Left lung (tissue), 10 donors: ENCODE data around the gene WNT3A. TPM values are rescaled to one million over a fixed set of nuclear protein-coding genes. Genes with fewer than 3 reads are reported as not detected.

Experiments used
- ATAC-seq: fragments of 200-7000 bp; cut with Tn5 transposase; one replicate; pipeline ENCODE4 v1.9.1; 2020; ENCODE audit warnings: moderate library complexity
- DNase-seq, 4 donors: peaks; one replicate each; pipeline ENCODE4 v3.0.0-alpha.2; 2013 to 2020
- H3K27ac ChIP-seq, 2 donors: fragments of 200-600 bp; sonication (generic) in 1 of 2; one replicate each; pipeline versions ENCODE4 v1.5.0 to v1.8.0; 2020 to 2021
- H3K27me3 ChIP-seq, 2 donors: fragments of 200-600 bp; sonication (generic) in 1 of 2; one replicate each; pipeline versions ENCODE4 v1.5.0 to v1.8.0; 2020 to 2021
- H3K36me3 ChIP-seq, 2 donors: fragments of 200-600 bp; sonication (generic) in 1 of 2; one replicate each; pipeline versions ENCODE4 v1.5.0 to v1.8.0; 2020 to 2021
- H3K4me1 ChIP-seq, 2 donors: fragments of 200-600 bp; one replicate each; pipeline ENCODE4 v1.8.0; 2021
- H3K4me3 ChIP-seq, 2 donors: fragments of 200-600 bp; sonication (generic) in 1 of 2; one replicate each; pipeline versions ENCODE4 v1.5.0 to v1.8.0; 2020 to 2021; ENCODE audit warnings: mild to moderate bottlenecking in 1 of 2
- H3K9me3 ChIP-seq, 2 donors: fragments of 200-600 bp; sonication (generic) in 1 of 2; one replicate each; pipeline versions ENCODE4 v1.5.0 to v1.8.0; 2020 to 2021
- CTCF ChIP-seq, 2 donors: fragments of 200-600 bp; sonication (generic) in 1 of 2; IDR thresholded peaks; one replicate each; pipeline versions ENCODE4 v1.5.0 to v1.8.0; 2021; ENCODE audit warnings: antibody characterized with exemption in 2 of 2
- intact Hi-C, 2 donors: fragments of 100-400 bp; cut with DNase I; formaldehyde crosslinking; loops; one replicate each; pipeline versions ENCODE4 v1.11.2 to v1.14.2; 2022
- polyA plus RNA-seq, 6 donors: library from polyadenylated mRNA; unstranded; fragments of 120-200 nt; gene quantifications; one replicate each; pipeline ENCODE4 v1.2.1, GENCODE V29; 2013; ENCODE audit not compliant: insufficient read length in 6 of 6
- total RNA-seq, 2 donors: library from RNA; stranded (reverse); fragmentation: NEBNext Ultra II Directional; extraction: Animal tissue kit (Norgen Biotek cat#: 25700); gene quantifications; one replicate each; pipeline ENCODE4 v1.2.1, GENCODE V29; 2021
- donor health status: DM: no; HTN: yes; CAD: no.
- donor health status: DM: no; HTN: no; CAD: no.

WNT3A gene
- total and polyA plus RNA-seq, 8 donors = 0.06 to 1.5 (median 0.11) TPM; not detected in 2

- H3K36me3 ChIP-seq = no peaks in the 10 kb centered on the region
Observed at GRCh38 chr1:228004331-228004855, 2.4 kb upstream of the WNT3A start.

DNA sequence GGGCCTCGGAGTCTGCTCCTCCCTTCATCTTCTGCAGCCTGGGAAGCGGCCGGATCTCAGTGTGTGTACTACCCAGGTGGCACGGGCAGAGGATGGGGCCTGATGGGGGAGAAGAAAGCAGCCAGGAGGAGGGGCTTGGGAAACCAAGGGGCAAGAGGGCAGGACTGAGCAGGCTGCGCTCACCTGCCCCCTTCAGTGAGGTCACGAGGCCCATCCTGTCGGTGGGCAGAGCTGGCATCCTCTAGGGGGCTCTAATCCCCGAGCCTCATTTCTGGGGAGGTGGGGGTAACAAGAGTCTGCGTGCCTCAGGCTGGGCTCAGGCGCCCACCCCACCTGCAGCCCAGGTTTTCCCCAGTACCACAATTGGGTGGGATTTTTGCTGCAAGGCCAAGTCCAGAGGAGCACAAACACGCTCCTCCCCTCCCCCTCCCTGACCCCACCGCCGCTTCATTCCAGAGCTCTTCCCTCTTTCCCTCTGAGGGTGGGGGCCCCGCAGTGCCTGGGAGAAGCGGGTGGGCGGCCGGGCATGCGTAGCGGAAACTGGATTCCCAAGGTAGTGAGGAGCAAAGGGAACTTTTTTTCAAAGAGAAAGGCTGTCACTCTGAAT, 1.8 kb upstream of the WNT3A start:
- ATAC-seq = no peak
- peaks cover 0 to 6% of the 10 kb centered on the region in 2 donors for H3K4me1 ChIP-seq

More at GRCh38 chr1:228004331-228004855, 2.4 kb upstream of the WNT3A start:
- Histone ChIP-seq H3K4me3 (no peak overlapping the region), H3K9me3 (no peaks in the 10 kb centered on the region), H3K27ac (no peak overlapping the region), H3K4me1 (peaks cover 0 to 6% of the 10 kb centered on the region in 2 donors), H3K27me3 (peaks cover 53 to 89% of the 10 kb centered on the region in 2 donors)
- ATAC-seq (peak; percentile 78), DNase-seq (peak in 1 of 4 donors; percentile 16)
- intact Hi-C loops = no loop called here
- TF ChIP-seq CTCF (IDR thresholded peaks at IDR 0.05) = peak in 1 of 2 donors; percentile 24

GRCh38 chr1:228005511-228006033, 1.2 kb upstream of the WNT3A start:
- intact Hi-C loops = no loop called here
- DNase-seq (no peak), ATAC-seq (no peak)
- H3K27me3 ChIP-seq = peaks cover 53 to 97% of the 10 kb centered on the region in 2 donors
- no peaks in the 10 kb centered on the region for H3K36me3 ChIP-seq
- H3K9me3 ChIP-seq = no peaks in the 10 kb centered on the region
- no peak for TF ChIP-seq CTCF (IDR thresholded peaks at IDR 0.05)
- no peak overlapping the region for H3K27ac ChIP-seq
- peaks cover 0 to 6% of the 10 kb centered on the region in 2 donors for H3K4me1 ChIP-seq
- H3K4me3 ChIP-seq = no peak overlapping the region

More for the DNA sequence above, 1.8 kb upstream of the WNT3A start:
- intact Hi-C loops = no loop called here
- no peaks in the 10 kb centered on the region for H3K9me3 ChIP-seq
- no peaks in the 10 kb centered on the region for H3K36me3 ChIP-seq
- no peak for TF ChIP-seq CTCF (IDR thresholded peaks at IDR 0.05)
- H3K4me3 ChIP-seq = no peak overlapping the region
- no peak overlapping the region for H3K27ac ChIP-seq
- H3K27me3 ChIP-seq = peaks cover 53 to 95% of the 10 kb centered on the region in 2 donors
- DNase-seq = no peak

DNA sequence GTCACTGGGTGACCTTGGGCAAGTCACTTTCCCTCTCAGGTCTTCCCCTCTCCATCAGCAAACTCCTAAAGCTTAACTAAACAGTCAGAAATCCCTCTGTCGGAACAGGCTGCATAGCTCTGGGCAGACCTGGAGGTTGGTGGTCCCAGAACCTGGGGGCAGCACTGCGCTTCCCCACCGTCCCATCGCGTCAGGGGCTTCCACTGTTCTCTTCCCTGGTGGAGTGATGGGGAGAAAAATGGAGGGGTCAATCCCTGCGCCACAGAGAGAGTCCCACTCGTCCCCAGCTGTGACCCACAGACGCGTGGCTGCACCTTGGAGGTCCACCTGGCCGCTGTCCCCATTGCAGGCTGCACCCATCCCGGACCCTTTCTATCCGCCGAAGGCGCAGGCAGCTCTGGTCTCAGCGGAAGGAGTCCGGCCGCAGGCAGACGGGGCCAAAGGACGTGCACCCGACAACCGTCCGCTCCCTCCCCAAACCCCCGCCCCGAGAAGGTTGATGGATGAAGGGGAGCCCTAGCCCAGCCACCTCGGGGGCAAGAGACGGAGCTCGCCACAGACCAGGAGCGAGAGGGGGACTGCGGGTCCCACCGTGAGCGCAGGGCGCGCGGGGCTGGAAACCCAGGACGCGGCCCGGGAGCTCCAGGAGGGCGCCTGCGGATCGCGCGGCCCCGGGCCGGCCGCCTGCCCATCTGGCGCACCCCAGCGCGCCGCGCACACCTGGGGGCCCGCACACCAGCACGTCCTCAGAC, 588 bp upstream of the WNT3A start:
- no peak overlapping the region for H3K27ac ChIP-seq
- no peak for ATAC-seq
- no peaks in the 10 kb centered on the region for H3K9me3 ChIP-seq
- H3K4me3 ChIP-seq = no peak overlapping the region
- H3K36me3 ChIP-seq = no peaks in the 10 kb centered on the region
- no peak for TF ChIP-seq CTCF (IDR thresholded peaks at IDR 0.05)
- intact Hi-C loops = no loop called here
- peaks cover 53 to 97% of the 10 kb centered on the region in 2 donors for H3K27me3 ChIP-seq
- DNase-seq = no peak
- H3K4me1 ChIP-seq = peaks cover 0 to 6% of the 10 kb centered on the region in 2 donors
